ENCODE data around the gene KRT7.

KRT7 gene

GRCh38 chr12:52232674-52233461, at the start of gene KRT7:
KRT7 (plus strand) TSS chr12:52233243; CDS start chr12:52233297, 54 bp downstream.
- DNase-seq, result no peak

- DNase-seq, result no peak
Measured at GRCh38 chr12:52183544-52183910, 49.5 kb upstream of the KRT7 start.

GRCh38 chr12:52183971-52184370, 49.1 kb upstream of the KRT7 start:
- DNase-seq, result no peak

DNA sequence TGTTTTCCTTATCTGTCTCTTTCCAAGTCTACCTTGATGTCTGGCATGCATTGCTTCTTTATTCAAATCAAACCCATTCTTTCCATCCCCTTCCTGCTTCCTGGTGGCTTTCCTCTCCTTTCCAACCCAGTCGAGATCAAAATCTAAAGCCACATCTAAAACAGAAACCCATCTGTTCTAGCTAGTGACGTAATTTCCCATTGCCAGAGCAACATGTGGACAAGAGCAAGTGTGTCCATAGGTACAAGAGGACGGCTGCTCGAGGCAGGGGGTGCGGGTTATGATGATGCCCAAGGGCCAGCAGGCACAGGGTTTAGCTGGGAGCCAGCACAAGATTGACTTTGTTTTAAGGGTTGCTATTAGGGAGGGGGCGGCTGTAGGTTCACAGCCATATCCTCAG, 48.2 kb upstream of the KRT7 start:
- no peak for DNase-seq

DNA sequence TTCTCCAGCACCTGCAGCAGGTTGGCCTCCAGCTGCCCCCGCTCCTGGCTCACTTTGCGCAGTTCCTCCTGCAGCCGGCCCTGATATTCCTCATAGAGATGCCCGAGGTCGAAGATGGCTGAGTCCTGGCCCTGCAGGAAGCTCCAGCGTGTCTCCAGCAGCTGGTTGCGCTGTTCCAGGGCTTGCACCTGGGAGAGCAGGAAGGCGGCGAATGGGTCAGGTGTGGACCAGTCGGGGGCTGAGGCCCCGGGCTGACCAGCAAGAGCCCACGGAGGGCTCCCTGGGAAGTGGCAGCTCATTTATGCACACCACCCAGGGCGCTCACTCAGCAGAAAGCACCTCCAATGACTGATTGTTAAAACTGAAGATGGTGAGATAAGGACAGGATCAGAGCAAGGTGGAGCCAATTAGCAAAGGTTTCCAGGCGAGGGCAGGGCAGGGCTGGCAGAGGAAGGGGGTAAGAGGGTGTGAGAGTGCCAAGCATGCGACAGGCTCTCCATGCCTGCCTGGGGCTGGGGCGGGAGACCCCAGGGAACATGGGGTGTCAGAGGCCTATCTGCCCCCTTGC, 47.6 kb upstream of the KRT7 start:
- DNase-seq, result no peak

DNA sequence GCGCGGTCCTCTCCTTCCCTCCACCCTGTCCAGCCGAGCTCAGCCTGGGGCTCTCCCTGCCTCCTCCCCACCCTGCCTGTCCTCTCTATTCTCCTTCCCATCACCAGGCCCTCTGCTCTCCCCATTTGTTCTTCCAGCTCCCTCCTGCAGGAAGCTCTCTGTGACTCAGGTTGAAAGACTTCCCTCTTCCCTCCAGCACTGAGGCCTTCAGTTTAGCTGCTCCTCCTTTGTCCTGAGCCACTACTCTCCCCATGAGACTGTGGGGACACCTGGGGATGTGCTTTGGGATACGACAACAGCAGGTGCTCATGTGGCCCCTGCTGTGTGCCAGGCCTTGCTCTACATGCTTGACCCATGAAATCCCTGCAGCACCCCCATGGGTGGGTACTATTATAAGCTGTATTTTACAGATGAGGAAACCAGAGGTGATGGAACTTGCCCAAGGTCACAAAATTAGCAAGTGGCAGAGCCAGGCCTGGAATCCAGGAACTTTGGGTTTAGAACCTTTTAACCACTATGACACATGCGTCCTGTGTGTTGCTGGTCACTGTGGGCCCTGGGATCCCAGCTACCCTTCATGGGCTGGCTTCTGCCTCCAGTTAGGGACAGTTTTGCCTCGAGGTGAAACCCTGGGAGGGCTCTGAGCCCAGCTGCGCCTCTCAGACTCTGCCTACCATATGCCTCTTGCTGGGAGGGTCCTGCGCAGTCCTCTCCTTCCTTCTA, 46.8 kb upstream of the KRT7 start:
- no peak for DNase-seq

DNA sequence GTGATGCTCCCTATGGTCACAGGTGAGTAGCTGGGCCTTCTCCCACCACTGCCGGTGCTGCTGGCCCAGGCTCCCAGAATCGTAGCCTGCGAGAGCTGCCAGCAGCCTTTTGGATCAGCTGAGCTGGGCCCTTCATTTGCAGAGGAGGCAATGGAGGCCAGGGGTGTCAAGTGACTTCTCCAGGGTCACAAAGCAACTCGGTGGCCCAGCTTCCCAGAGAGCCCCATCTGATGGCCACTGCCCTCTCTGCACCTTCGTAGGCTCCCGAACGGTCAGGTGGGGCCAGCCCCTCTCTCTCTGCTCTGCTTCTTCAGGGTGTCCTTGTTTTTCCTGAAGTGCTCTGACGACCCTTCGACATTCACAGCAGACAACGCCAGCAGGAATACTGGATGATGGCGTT, 45.8 kb upstream of the KRT7 start:
- DNase-seq, result no peak

- DNase-seq, result no peak
Measured at GRCh38 chr12:52187640-52188039, 45.4 kb upstream of the KRT7 start.

DNA sequence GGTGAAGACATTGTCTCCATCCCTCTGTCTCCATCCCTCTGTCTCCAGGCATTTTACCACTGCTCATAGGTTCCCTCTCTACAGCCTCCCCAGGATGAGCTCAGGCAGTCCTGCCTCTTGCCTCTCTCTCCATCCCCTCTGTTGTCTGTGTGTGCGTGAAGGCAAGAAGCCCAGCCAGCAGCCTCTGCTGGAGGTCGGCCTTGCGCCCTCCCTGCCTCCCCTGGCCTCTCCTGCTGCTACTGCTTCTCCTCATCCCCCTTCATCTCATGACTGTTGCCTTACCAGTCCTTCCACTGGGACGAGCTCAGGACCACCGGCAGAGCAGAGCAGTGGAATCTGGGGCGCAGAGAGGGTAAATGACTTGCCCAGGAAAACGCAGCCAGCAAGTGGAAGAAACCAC, 44.4 kb upstream of the KRT7 start:
- DNase-seq, result no peak

DNA sequence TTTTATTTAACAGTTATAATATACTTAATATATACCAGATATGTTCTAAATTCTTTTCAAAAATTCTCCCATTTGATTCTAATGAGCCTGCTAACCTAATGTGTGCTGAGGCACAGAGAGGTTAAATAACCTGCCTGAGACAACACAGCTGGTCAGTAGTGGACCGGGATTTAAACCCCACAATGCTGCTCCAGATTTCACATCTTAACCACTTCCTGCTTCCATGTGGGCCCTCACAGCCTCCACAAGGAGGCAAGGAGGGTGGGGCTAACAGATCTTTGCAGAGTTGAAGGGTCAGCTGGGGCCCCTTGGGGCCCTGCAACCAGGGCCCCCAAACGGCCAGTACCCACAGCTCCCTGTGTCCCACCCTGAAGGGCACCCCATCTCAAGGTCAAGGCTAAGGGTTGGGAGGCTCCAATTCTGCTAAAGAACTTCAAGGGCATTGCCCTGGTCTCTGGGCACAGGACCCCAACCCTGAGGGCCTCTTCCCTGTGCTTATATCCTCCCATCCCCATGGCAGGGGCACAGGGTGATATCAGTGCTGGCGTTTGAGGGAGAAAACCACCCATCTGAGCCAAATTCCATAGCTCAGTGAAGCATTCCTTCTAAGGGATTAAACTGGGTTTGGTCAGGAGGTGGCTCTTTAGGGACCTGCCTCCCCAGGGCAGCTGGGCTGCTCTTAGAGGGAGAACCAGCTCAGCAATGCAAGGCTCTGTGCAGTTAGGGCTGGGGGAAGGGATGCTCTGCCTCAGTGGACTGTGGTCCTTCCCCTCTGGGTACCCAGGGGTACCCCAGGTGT, 43.5 kb upstream of the KRT7 start:
- no peak for DNase-seq

GRCh38 chr12:52190860-52191729, 41.9 kb upstream of the KRT7 start:
- DNase-seq, result no peak

DNA sequence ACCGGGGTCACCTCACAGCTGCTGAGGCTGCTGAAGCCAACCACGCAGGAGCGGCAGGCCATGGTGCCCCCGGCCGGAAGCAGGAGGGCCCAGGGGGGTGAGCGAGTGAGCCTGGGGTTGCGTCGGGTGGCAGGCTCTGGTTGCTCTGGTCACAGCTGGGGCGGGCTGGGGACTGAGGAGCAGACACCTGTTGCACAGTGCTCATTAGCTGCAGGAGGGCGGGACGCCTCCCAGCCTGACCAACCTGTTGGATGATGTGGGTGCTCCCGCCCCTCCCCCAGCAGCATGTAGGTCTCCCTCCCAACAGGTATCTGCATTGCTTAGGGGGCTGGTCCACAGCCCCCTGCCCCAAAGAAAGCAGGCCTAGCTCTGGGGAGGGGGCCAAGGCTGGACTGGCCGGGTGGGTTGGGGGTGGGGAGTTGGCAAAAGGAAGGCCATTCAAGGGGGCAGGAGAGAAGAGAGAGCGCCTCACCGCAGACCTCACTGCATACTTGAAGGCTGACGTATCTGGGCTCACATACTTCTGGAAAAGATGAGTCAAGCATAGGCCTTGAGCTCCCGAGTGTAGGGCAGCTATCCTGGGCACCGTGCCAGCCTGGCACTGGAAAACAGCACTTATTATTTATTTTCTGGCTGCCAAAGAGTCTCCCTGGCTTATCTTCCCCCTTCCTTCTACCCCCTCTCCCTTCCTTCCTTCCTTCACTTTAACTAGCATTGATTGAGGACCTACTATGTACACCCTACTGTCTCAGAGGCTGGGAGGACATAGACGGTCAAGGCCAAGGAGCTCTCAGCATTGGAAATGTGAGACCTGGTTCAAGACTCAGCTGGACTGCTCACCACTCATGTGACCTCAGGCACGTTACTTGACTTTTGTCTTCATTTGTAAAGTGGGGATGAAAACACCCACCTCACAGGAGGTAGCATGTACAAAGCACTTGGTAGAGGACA, 40.9 kb upstream of the KRT7 start, which contains the start of gene KRT80:
Gene KRT80 (minus strand): TSS at position 174 of the 951 bp plus-strand sequence. CDS start 112 bp downstream, at position 62.
- DNase-seq, result no peak

- no peak for DNase-seq
Measured at GRCh38 chr12:52193532-52193931, 39.5 kb upstream of the KRT7 start.

GRCh38 chr12:52193991-52194390, 39.1 kb upstream of the KRT7 start:
- no peak for DNase-seq

- DNase-seq, result no peak
Measured at GRCh38 chr12:52195065-52195730, 37.8 kb upstream of the KRT7 start.

DNA sequence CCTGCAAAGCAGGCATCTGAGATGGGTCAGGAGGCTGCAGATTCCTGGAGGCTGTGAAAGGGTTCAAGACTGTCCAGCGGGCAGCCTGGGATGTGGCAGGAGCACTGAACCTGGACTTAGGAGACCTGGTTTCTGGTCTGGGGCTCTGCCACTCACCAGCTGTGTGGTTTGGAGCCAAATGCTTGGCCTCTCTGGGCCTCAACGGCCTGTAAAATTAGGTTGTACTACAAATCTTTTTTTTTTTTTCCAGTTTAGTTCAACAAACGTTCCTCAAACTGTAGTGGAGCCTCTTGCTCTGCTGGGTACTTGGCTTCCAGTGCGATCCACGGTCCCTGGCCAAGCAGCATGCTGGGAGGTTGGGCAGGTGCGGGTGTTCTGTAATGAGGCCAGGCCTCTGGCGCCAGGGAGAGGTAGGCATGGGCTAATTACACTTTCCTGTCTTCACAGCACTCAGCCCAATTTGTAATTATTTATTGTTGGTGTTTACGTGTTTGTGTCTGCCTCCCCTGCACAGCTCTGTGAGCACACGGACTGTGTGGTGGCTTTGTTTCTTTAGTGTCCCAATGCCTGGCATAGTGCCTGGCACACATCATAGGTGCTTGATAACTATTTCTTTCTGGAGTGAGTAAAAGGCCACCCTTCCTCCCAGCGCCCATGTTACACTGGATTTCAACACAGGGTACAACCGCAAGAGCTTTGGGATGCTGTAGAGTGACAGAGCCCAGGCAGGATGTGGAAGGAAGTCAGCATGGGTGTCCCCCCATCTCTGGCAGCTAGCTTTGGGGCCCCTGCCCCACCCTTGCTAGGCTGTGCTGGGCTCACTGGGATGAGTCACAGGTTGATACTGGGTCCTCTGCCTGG, 35.4 kb upstream of the KRT7 start:
- no peak for DNase-seq

- no peak for DNase-seq
Measured at GRCh38 chr12:52198454-52199215, 34.4 kb upstream of the KRT7 start.

GRCh38 chr12:52199294-52199919, 33.6 kb upstream of the KRT7 start:
- DNase-seq, result no peak
